ENCODE results near the gene SMDT1.
"Not testable (repeated sequence)": the region's sequence is repeated elsewhere in the genome, so short reads cannot be mapped to it uniquely, and the experiment has no call there.

DNA sequence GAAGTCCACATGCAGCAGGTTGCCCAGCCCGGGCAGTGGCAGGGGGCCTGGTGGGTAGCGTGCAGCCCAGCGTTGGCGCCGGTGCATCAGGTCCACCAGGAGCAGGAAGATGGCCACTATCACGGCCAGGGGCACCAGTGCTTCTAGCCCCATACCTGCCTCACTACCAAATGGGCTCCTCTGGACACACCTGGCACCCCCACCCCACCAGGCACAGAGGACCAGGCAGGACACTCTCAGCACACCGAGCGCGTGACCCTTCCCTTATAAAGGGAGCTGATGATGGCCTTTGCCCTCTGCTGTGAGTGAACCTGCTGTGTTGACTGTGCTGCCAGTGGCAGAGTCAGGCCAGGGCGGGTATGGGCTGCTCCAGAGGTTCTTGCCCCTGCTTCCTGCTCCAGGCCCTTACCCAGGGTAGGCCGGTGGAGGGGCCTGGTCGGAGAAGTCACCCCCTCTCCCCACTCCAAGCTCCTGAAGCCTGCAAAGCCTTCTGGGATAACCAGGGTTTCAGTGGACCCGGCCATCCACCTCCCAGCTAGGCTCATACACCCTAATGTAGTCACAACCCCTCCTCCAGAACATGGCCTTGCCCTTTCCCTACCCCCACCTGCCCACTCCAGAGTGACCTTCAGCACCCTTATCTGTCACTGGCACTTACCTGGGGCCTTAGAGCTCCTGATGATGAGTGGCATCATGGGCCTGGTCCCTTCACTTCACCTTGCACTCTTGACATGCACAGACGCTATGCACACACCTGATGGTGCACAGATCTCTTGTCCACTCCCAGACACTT lies 51.3 kb downstream of the SMDT1 start, which contains the start of gene CYP2D6:
- not testable (repeated sequence) for TF ChIP-seq GATA3, GATA2 (IDR thresholded peaks at IDR 0.05; ENCODE audit: low read depth, low read length)

Measured in SH-SY5Y (cell line).